Motor neuron (in vitro differentiated cells): Measurements from ENCODE around the gene HAUS7. TPM values are rescaled to one million over a fixed set of nuclear protein-coding genes. Genes with fewer than 3 reads are reported as not detected.
A peak's percentile ranks its signal among the peaks of the same experiment; 100 is the strongest.

Experiments
- ATAC-seq, 8 experiments: fragments of 200-7000 bp; cut with Tn5 transposase; replicated peaks in 6 of 8; 2 replicates each; pipeline ENCODE4 v1.8.0; 2021; ENCODE audit warnings: mild to moderate bottlenecking in 8 of 8, moderate library complexity in 8 of 8
- H3K27ac ChIP-seq, 2 donors: fragments of 250-450 bp; sonication (Bioruptor Pico); 2 replicates each; pipeline ENCODE4 v1.9.0; 2021; ENCODE audit warnings: antibody characterized with exemption in 2 of 2, mild to moderate bottlenecking in 2 of 2, moderate library complexity in 1 of 2
- H3K4me1 ChIP-seq, 2 donors: fragments of 250-450 bp; sonication (Bioruptor Pico); replicated peaks in 1 of 2; 2 replicates each; pipeline ENCODE4 v1.6.1; 2021; ENCODE audit warnings: antibody characterized with exemption in 2 of 2, mild to moderate bottlenecking in 2 of 2, moderate library complexity in 1 of 2
- H3K4me3 ChIP-seq, 5 donors: fragments of 250-450 bp; sonication (Bioruptor Pico); 2 replicates each; pipeline ENCODE4 v1.9.0; 2021; ENCODE audit warnings: antibody characterized with exemption in 5 of 5, mild to moderate bottlenecking in 5 of 5, moderate library complexity in 4 of 5
- WGBS, 10 experiments: fragments of 450-650 bp; shearing (Covaris generic); methylation state at CpG; one replicate each; pipeline ENCODE4 v1.0.0; 2022; 5-methylcytosine and 5-hydroxymethylcytosine counted together
- in situ Hi-C, 9 experiments: fragments of 400-800 bp; cut with MboI; loops; one replicate each; pipeline ENCODE4 v1.15.0; 2021; ENCODE audit warnings: low sequenced_read_pairs in 9 of 9, low pct_unique_long_range_greater_than_20kb in 2 of 9; ENCODE audit not compliant: unreplicated experiment in 9 of 9
- total RNA-seq, 8 experiments: library from RNA; unstranded; fragments of 300-600 nt; gene quantifications; 2 replicates each; pipeline versions ENCODE4 v1.2.3 to v1.2.4, GENCODE V29; 2022

Gene HAUS7
- total RNA-seq, 8 experiments from 2014 or later: 8.5 to 28.6 (median 19.0) TPM

- Histone ChIP-seq H3K4me3 (no peak overlapping the region), H3K4me1 (no peaks in the 10 kb centered on the region), H3K27ac (no peak overlapping the region)
- no peak for ATAC-seq
- WGBS, 10 experiments: 40% methylated on average over 1 of the region's 13 CpGs; no CpG with 5 or more reads in 9 of the 10 experiments
- in situ Hi-C loops: no loop called here
Measured at GRCh38 chrX:153481043-153481442, 10.7 kb upstream of the HAUS7 start.

GRCh38 chrX:153478746-153479145 is 8.4 kb upstream of the HAUS7 start:
- H3K4me3 ChIP-seq: no peak overlapping the region
- peak in 1 of 8 experiments; percentile 6 for ATAC-seq
- in situ Hi-C loops: no loop called here
- H3K27ac ChIP-seq: no peak overlapping the region
- WGBS, 10 experiments: no CpG with 5 or more reads among the region's 16 CpGs
- H3K4me1 ChIP-seq: peaks cover 7 to 8% of the 10 kb centered on the region in 2 donors

- in situ Hi-C loops: no loop called here
- no peak for ATAC-seq
- no peak overlapping the region for H3K4me3 ChIP-seq
- WGBS, 10 experiments: 82% methylated on average over 2 of the region's 9 CpGs; no CpG with 5 or more reads in 9 of the 10 experiments
- H3K4me1 ChIP-seq: peaks cover 7 to 8% of the 10 kb centered on the region in 2 donors
- no peak overlapping the region for H3K27ac ChIP-seq
Measured at GRCh38 chrX:153477901-153478300, 7.5 kb upstream of the HAUS7 start.

GRCh38 chrX:153477364-153477857 is 7.0 kb upstream of the HAUS7 start:
- WGBS, 10 experiments: 52% methylated on average over 3 of the region's 11 CpGs; no CpG with 5 or more reads in 9 of the 10 experiments
- H3K4me1 ChIP-seq: peaks cover 7 to 8% of the 10 kb centered on the region in 2 donors
- in situ Hi-C loops: no loop called here
- no peak overlapping the region for H3K4me3 ChIP-seq
- no peak for ATAC-seq
- H3K27ac ChIP-seq: no peak overlapping the region

- peak in 3 of 8 experiments; percentile 27 to 45 (median 43) for ATAC-seq
- 20 to 63% methylated on average over 1 to 7 of the region's 16 CpGs; no CpG with 5 or more reads in 8 of the 10 experiments for WGBS, 10 experiments
- in situ Hi-C loops: no loop called here
- peaks cover 7 to 8% of the 10 kb centered on the region in 2 donors for H3K4me1 ChIP-seq
- no peak overlapping the region for H3K27ac ChIP-seq
- no peak overlapping the region for H3K4me3 ChIP-seq
Measured at GRCh38 chrX:153476666-153477363, 6.4 kb upstream of the HAUS7 start.

GRCh38 chrX:153475751-153476281 is 5.4 kb upstream of the HAUS7 start:
- peaks cover 7 to 8% of the 10 kb centered on the region in 2 donors for H3K4me1 ChIP-seq
- in situ Hi-C loops: no loop called here
- no peak overlapping the region for H3K4me3 ChIP-seq
- H3K27ac ChIP-seq: no peak overlapping the region
- no peak for ATAC-seq
- 20 to 40% methylated on average over 1 of the region's 11 CpGs; no CpG with 5 or more reads in 8 of the 10 experiments for WGBS, 10 experiments

- no peak for ATAC-seq
- peak overlapping the region in 1 of 2 donors; percentile 35 for H3K27ac ChIP-seq
Measured at GRCh38 chrX:153475271-153475670, 4.9 kb upstream of the HAUS7 start.

GRCh38 chrX:153474718-153475117 is 4.3 kb upstream of the HAUS7 start:
- WGBS, 10 experiments: no CpG with 5 or more reads among the region's 59 CpGs
- in situ Hi-C loops: no loop called here
- Histone ChIP-seq H3K27ac (peak overlapping the region in 1 of 2 donors; percentile 35), H3K4me3 (peak overlapping the region in 2 of 5 donors; percentile 15 to 19), H3K4me1 (peaks cover 7 to 8% of the 10 kb centered on the region in 2 donors)
- peak in 7 of 8 experiments; percentile 6 to 56 (median 44) for ATAC-seq

More at GRCh38 chrX:153475271-153475670, 4.9 kb upstream of the HAUS7 start:
- in situ Hi-C loops: no loop called here
- H3K4me3 ChIP-seq: no peak overlapping the region
- H3K4me1 ChIP-seq: peaks cover 7 to 8% of the 10 kb centered on the region in 2 donors
- WGBS, 10 experiments: 60 to 100% (median 75%) methylated on average over 1 to 2 of the region's 7 CpGs; no CpG with 5 or more reads in 7 of the 10 experiments

- no CpG with 5 or more reads among the region's 10 CpGs for WGBS, 10 experiments
Measured at GRCh38 chrX:153474266-153474665, 3.9 kb upstream of the HAUS7 start.

GRCh38 chrX:153473126-153473525 is 2.8 kb upstream of the HAUS7 start:
- H3K4me3 ChIP-seq: no peak overlapping the region
- in situ Hi-C loops: no loop called here
- no peak overlapping the region for H3K27ac ChIP-seq
- WGBS, 10 experiments: 89% methylated on average over 3 of the region's 10 CpGs; no CpG with 5 or more reads in 9 of the 10 experiments
- no peak for ATAC-seq
- H3K4me1 ChIP-seq: peaks cover 11 to 12% of the 10 kb centered on the region in 2 donors

More at GRCh38 chrX:153474266-153474665, 3.9 kb upstream of the HAUS7 start:
- ATAC-seq: peak in 1 of 8 experiments; percentile 0
- in situ Hi-C loops: no loop called here
- Histone ChIP-seq H3K4me1 (peaks cover 10 to 12% of the 10 kb centered on the region in 2 donors), H3K27ac (no peak overlapping the region), H3K4me3 (no peak overlapping the region)

- 0 to 47% (median 40%) methylated on average over 1 to 8 of the region's 11 CpGs; no CpG with 5 or more reads in 5 of the 10 experiments for WGBS, 10 experiments
- Histone ChIP-seq H3K4me1 (peaks cover 11 to 12% of the 10 kb centered on the region in 2 donors), H3K27ac (no peak overlapping the region), H3K4me3 (no peak overlapping the region)
- in situ Hi-C loops: no loop called here
- ATAC-seq: no peak
Measured at GRCh38 chrX:153471663-153472280, 1.4 kb upstream of the HAUS7 start.

GRCh38 chrX:153469811-153470410 is 465 bp downstream of the HAUS7 start:
- WGBS, 10 experiments: no CpG with 5 or more reads among the region's 32 CpGs
- peaks cover 7 to 9% of the 10 kb centered on the region in 2 donors for H3K4me1 ChIP-seq
- peak overlapping the region; percentile 55 to 93 (median 65) for H3K4me3 ChIP-seq
- peak in 7 of 8 experiments; percentile 25 to 52 (median 31) for ATAC-seq
- in situ Hi-C loops: no loop called here
- peak overlapping the region; percentile 34 to 66 for H3K27ac ChIP-seq
